GM12891 (cell line): ENCODE measurements around the gene CPM.

Experiments
- PAX5 ChIP-seq: IDR thresholded peaks from 2 replicates; pipeline ENCODE4 v1.6.1; 2011; ENCODE audit warnings: low read length, moderate library complexity, mild to moderate bottlenecking; ENCODE audit not compliant: insufficient read depth, severe bottlenecking
- POLR2A ChIP-seq: IDR thresholded peaks from 2 replicates; pipeline ENCODE4 v1.6.1; 2011; ENCODE audit warnings: low read depth, low read length, control low read depth
- POLR2AphosphoS5 ChIP-seq: IDR thresholded peaks from 2 replicates; pipeline ENCODE4 v1.6.1; 2011; ENCODE audit warnings: low read depth, low read length, control low read depth
- TAF1 ChIP-seq: IDR thresholded peaks from 2 replicates; pipeline ENCODE4 v1.6.1; 2011; ENCODE audit warnings: low read depth, low read length, control low read depth

- TF ChIP-seq POLR2A (no peak), POLR2AphosphoS5 (no peak), TAF1 (no peak), PAX5 (no peak)
Observed at GRCh38 chr12:68915055-68915454, 17.9 kb downstream of the CPM start.
